GM10248 (cell line): ENCODE measurements around the gene SMOC2.

Experiments used
- CTCF ChIA-PET: fragments of 300-600 bp; sonication (Branson Sonifier 250); formaldehyde crosslinking; extraction: SDS; loops from one replicate; lab custom pipeline; 2021; ENCODE audit warnings: antibody characterized with exemption; lab: Yijun Ruan, JAX
- POLR2A ChIA-PET: fragments of 350-650 bp; sonication (Branson Sonifier 250); formaldehyde crosslinking; extraction: SDS; loops from one replicate; lab custom pipeline; 2020; ENCODE audit warnings: antibody characterized with exemption; lab: Yijun Ruan, JAX
- DNase-seq: peaks from one replicate; pipeline ENCODE4 v3.0.0; 2012; ENCODE audit errors: extremely low spot score
- CTCF ChIP-seq: IDR thresholded peaks from 2 replicates; pipeline ENCODE4 v1.5.1; 2012; ENCODE audit warnings: mild to moderate bottlenecking, low read depth; ENCODE audit errors: extremely low read depth, missing control alignments, control extremely low read depth

Gene SMOC2

DNA sequence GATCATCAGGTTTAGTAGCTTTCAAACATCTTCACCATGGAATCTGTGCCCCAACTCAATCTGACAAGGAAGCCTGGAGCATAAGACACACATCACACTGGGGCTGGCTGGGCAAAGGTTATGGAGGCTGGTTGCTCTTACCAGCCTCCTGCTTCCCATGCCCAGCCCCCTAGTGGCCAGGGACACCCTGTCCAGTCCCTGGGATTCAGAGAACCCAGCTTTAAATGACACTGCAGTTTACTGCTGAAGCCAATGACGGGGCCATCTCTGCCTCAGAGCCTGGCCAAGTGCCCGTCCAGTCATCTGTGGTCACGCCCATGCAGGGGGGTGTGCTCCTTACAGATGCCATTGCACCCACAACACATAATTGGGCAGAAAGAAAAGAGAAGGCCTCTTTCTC, 272.9 kb downstream of the SMOC2 start:
- POLR2A ChIA-PET, result no interaction called here
- DNase-seq, result no peak
- CTCF ChIA-PET, result interaction anchor here (1.9 kb wide), 1 partner anchor 11 kb away, joined by 6 read pairs; no protein-coding TSS in a partner anchor
- TF ChIP-seq CTCF, result no peak

DNA sequence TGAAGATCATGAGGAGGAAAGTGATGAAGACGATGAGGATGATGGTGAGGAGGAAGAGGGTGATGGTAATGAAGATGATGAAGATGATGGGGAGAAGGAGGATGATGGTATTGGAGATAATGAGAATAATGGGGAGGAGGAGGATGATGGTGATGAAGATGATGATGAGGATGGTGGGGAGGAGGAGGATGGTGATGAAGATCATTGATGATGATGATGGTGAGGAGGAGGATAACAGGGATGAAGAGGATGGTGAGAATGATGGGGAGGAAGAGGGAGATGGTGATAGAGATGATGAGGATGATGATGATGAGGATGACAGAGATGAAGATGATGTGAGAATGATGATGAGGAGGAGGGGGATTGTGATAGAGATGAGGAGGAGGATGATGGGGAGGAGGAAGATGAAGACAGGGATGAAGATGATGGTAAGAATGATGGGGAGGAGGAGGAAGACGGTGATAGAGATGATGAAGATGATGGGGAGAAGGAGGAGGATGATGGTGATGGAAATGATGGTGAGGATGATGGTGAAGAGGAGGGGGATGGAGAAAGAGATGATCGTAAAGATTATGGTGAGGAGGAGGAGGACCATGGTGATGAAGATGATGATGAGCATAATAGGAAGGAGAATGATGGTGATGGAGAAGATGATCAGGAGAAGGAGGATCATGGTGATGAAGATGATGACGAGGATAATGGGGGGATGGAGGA, 273.7 kb downstream of the SMOC2 start:
- TF ChIP-seq CTCF, result no peak
- ChIA-PET POLR2A (no interaction called here), CTCF (no interaction called here)
- no peak for DNase-seq

- CTCF ChIA-PET, result no interaction called here
- no peak for DNase-seq
- TF ChIP-seq CTCF, result no peak
- POLR2A ChIA-PET, result no interaction called here
Observed at GRCh38 chr6:168715643-168716481, 274.9 kb downstream of the SMOC2 start.

DNA sequence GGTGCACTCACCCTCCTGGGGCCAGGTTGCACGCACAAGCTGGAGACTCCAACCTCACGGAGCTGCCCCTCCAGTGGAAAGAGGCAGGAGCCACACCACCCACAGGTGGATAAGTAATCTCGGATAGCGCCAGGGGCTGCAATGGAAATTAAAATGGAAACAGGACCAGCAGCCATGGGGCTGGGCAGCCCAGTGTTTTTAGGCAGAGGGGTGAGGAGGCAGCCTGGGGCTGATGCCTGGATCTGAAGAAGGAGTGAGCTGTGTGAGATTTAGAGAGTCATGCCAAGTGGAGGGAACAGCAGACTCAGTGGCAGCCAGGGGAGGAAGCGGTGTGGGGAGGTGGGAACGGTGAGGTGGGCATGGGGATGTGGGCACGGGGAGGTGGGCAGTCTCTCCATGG, 275.6 kb downstream of the SMOC2 start:
- TF ChIP-seq CTCF, result no peak
- ChIA-PET CTCF (no interaction called here), POLR2A (no interaction called here)
- no peak for DNase-seq

DNA sequence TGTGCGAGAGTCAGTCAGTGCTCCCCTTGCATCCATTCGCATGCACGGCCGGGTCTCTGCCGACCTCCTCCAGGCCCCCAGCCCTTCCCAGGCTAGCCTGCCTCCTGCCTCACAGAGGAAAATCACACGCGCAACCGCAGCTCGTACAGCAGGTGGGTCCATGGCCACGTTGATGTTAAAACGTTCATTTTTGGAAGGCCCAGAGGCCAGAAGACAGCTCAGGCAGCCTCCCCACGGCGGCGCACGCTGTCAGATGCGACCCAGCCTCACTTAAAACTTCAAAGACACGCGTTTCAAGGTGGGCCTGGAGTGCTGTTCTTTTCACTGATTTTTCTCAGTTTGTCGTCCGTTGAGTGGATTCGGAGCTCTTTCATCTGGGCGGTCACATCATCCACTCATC, 276.5 kb downstream of the SMOC2 start:
- POLR2A ChIA-PET, result no interaction called here
- DNase-seq, result no peak
- TF ChIP-seq CTCF, result no peak
- CTCF ChIA-PET, result no interaction called here
